GM12878 (cell line): ENCODE results near the gene TNFRSF1B. TPM values are rescaled to one million over a fixed set of nuclear protein-coding genes. Genes with fewer than 3 reads are reported as not detected.
A peak's percentile ranks its signal among the peaks of the same experiment; 100 is the strongest.

Experiments
- BRCA1 ChIP-seq: IDR thresholded peaks from 2 replicates; pipeline ENCODE4 v1.6.1; 2011; ENCODE audit warnings: low read depth, low read length, improper control_type of control experiment
- CHD1 ChIP-seq: IDR thresholded peaks from 2 replicates; pipeline ENCODE4 v1.6.1; 2012; ENCODE audit warnings: low read depth, low read length, improper control_type of control experiment
- ESRRA ChIP-seq: IDR thresholded peaks from 2 replicates; pipeline ENCODE4 v1.6.1; 2012; ENCODE audit warnings: mild to moderate bottlenecking, low read length, improper control_type of control experiment
- KAT2A ChIP-seq: conservative IDR thresholded peaks from 2 replicates; pipeline ENCODE4 v1.6.1; 2011; ENCODE audit warnings: low read depth, low read length; ENCODE audit not compliant: control insufficient read depth
- NFIC ChIP-seq: IDR thresholded peaks from 2 replicates; pipeline ENCODE4 v1.6.1; 2012; ENCODE audit warnings: low read depth, mild to moderate bottlenecking, inconsistent platforms, low read length, moderate library complexity
- POLR2A ChIP-seq: IDR thresholded peaks from 2 replicates; pipeline ENCODE4 v1.6.1; 2011; ENCODE audit warnings: low read depth, mild to moderate bottlenecking, low read length
- RUNX3 ChIP-seq: IDR thresholded peaks from 2 replicates; pipeline ENCODE4 v1.6.1; 2012; ENCODE audit warnings: low read length, inconsistent platforms
- SIN3A ChIP-seq: IDR thresholded peaks from 2 replicates; pipeline ENCODE4 v1.6.1; 2012; ENCODE audit warnings: low read depth, low read length, improper control_type of control experiment
- SMAD5 ChIP-seq: IDR thresholded peaks from 2 replicates; pipeline ENCODE4 v1.6.1; 2016; ENCODE audit warnings: antibody characterized with exemption, low read depth
- SUZ12 ChIP-seq: fragments of 200-600 bp; sonication (generic); IDR thresholded peaks from one replicate; pipeline ENCODE4 v1.6.1; 2018; ENCODE audit warnings: antibody characterized with exemption, mild to moderate bottlenecking; ENCODE audit not compliant: unreplicated experiment
- ZNF24 ChIP-seq: fragments of 450-650 bp; IDR thresholded peaks from 2 replicates; pipeline ENCODE4 v1.6.1; 2017; ENCODE audit warnings: antibody characterized with exemption, mild to moderate bottlenecking
- polyA plus RNA-seq, 11 experiments: library from polyadenylated mRNA; depleted of rRNA in 4 of 11; unstranded in 6 of 11; stranded (reverse) in 5 of 11; fragments of >200 nt; fragmentation: Nextera tagmentation in 4 of 11; fragmentation: Illumina TruSeq in 1 of 11; extraction: Ambion mirVana in 4 of 11; extraction: Trizol in 1 of 11; gene quantifications; 1 replicate in 1 of 11; 2 replicates in 10 of 11; pipeline versions ENCODE4 v1.2.1 to v1.2.3, GENCODE V29; 2011 to 2016; ENCODE audit warnings: inconsistent platforms in 2 of 11, missing spikeins in 2 of 11, low read depth in 1 of 11
- total RNA-seq, 4 experiments: library from RNA; depleted of rRNA in 3 of 4; stranded (reverse); fragments of >200 nt in 3 of 4; fragmentation: Illumina TruSeq in 1 of 4; extraction: Trizol in 1 of 4; gene quantifications; 2 replicates each; pipeline versions ENCODE4 v1.2.1 to v1.2.3, GENCODE V29; 2013 to 2021
- TF ChIP-seq, protein P1 (sequence below): fragments of 450-650 bp; formaldehyde crosslinking; IDR thresholded peaks from 2 replicates; pipeline ENCODE4 v1.4.0; 2020; ENCODE audit warnings: mild to moderate bottlenecking, moderate library complexity
- TF ChIP-seq, protein P2 (sequence below): IDR thresholded peaks from 2 replicates; pipeline ENCODE4 v1.6.1; 2012; ENCODE audit warnings: low read depth, low read length, improper control_type of control experiment
- TF ChIP-seq, protein P3 (sequence below): IDR thresholded peaks from 2 replicates; pipeline ENCODE4 v1.6.1; 2011; ENCODE audit warnings: low read depth, low read length, improper control_type of control experiment, borderline replicate concordance
- TF ChIP-seq, protein P4 (sequence below): fragments of 450-650 bp; formaldehyde crosslinking; IDR thresholded peaks from 2 replicates; pipeline ENCODE4 v1.4.0; 2022; ENCODE audit warnings: mild to moderate bottlenecking, moderate library complexity
- TF ChIP-seq, protein P5 (sequence below): fragments of 150-350 bp; IDR thresholded peaks from 2 replicates; pipeline ENCODE4 v1.6.1; 2016; ENCODE audit warnings: low read depth, low read length

TNFRSF1B gene
- total and polyA plus RNA-seq, 10 of the 15 experiments (the other 5 are each of a cell fraction or from before 2014, with no cell fraction given), result 10.1 to 87.2 (median 37.3) TPM

DNA sequence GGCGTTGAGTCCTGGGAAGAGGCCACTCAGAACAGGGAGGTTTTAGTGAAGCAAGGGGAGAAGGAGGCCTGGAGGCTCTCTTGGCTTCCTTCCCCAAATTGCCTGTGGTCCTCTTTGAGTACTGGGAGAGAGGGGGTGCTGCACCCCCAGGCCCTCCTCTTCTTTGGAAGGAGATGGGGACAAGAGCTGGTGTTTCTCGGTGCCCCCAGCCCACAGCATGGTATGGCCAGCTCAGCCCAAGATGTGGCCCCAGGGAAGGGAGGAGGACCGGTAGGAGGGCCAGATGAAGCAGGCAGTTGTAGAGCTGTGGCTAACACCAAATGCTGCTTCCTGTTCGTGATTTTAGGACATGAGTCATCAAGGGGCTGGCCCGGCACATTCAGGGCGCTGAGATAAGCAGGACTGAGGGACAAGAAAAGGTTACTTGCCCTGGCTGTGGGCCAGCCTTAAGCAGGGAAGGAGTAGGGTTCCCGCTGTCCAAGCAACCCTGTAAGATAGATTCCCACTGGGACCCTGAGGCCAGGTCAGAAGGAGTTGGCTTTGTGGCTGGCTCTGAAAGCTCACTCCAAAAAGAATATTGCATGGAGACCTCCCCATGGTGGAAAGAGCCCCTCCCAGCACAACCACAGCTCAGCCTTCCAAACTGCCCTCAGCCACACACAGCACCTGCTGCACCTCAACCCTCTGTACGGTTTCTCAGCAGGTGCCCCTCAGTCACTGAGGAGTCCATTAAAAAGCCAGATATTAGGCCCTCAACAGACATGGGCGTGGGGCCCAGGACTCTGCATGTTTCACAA lies 4.9 kb upstream of the TNFRSF1B start (continued):
- TF ChIP-seq, protein P1, sequence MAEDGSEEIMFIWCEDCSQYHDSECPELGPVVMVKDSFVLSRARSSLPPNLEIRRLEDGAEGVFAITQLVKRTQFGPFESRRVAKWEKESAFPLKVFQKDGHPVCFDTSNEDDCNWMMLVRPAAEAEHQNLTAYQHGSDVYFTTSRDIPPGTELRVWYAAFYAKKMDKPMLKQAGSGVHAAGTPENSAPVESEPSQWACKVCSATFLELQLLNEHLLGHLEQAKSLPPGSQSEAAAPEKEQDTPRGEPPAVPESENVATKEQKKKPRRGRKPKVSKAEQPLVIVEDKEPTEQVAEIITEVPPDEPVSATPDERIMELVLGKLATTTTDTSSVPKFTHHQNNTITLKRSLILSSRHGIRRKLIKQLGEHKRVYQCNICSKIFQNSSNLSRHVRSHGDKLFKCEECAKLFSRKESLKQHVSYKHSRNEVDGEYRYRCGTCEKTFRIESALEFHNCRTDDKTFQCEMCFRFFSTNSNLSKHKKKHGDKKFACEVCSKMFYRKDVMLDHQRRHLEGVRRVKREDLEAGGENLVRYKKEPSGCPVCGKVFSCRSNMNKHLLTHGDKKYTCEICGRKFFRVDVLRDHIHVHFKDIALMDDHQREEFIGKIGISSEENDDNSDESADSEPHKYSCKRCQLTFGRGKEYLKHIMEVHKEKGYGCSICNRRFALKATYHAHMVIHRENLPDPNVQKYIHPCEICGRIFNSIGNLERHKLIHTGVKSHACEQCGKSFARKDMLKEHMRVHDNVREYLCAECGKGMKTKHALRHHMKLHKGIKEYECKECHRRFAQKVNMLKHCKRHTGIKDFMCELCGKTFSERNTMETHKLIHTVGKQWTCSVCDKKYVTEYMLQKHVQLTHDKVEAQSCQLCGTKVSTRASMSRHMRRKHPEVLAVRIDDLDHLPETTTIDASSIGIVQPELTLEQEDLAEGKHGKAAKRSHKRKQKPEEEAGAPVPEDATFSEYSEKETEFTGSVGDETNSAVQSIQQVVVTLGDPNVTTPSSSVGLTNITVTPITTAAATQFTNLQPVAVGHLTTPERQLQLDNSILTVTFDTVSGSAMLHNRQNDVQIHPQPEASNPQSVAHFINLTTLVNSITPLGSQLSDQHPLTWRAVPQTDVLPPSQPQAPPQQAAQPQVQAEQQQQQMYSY (CRISPR knock-in tag), result no peak
- TF ChIP-seq, protein P2, sequence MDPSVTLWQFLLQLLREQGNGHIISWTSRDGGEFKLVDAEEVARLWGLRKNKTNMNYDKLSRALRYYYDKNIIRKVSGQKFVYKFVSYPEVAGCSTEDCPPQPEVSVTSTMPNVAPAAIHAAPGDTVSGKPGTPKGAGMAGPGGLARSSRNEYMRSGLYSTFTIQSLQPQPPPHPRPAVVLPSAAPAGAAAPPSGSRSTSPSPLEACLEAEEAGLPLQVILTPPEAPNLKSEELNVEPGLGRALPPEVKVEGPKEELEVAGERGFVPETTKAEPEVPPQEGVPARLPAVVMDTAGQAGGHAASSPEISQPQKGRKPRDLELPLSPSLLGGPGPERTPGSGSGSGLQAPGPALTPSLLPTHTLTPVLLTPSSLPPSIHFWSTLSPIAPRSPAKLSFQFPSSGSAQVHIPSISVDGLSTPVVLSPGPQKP, result no peak
- TF ChIP-seq NFIC, result no peak
- TF ChIP-seq, protein P3, sequence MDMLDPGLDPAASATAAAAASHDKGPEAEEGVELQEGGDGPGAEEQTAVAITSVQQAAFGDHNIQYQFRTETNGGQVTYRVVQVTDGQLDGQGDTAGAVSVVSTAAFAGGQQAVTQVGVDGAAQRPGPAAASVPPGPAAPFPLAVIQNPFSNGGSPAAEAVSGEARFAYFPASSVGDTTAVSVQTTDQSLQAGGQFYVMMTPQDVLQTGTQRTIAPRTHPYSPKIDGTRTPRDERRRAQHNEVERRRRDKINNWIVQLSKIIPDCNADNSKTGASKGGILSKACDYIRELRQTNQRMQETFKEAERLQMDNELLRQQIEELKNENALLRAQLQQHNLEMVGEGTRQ, result no peak
- no peak for TF ChIP-seq SIN3A
- TF ChIP-seq, protein P4, sequence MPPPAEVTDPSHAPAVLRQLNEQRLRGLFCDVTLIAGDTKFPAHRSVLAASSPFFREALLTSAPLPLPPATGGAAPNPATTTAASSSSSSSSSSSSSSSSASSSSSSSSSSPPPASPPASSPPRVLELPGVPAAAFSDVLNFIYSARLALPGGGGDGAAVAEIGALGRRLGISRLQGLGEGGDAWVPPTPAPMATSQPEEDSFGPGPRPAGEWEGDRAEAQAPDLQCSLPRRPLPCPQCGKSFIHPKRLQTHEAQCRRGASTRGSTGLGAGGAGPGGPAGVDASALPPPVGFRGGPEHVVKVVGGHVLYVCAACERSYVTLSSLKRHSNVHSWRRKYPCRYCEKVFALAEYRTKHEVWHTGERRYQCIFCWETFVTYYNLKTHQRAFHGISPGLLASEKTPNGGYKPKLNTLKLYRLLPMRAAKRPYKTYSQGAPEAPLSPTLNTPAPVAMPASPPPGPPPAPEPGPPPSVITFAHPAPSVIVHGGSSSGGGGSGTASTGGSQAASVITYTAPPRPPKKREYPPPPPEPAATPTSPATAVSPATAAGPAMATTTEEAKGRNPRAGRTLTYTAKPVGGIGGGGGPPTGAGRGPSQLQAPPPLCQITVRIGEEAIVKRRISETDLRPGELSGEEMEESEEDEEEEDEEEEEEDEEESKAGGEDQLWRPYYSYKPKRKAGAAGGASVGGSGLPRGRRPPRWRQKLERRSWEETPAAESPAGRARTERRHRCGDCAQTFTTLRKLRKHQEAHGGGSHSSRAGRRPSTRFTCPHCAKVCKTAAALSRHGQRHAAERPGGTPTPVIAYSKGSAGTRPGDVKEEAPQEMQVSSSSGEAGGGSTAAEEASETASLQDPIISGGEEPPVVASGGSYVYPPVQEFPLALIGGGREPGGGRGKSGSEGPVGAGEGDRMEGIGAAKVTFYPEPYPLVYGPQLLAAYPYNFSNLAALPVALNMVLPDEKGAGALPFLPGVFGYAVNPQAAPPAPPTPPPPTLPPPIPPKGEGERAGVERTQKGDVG (CRISPR knock-in tag), result no peak
- TF ChIP-seq POLR2A, result peak; percentile 69
- TF ChIP-seq CHD1, result 0 out of 2 replicates have a peak, but pooled peaks have one; percentile 63
- TF ChIP-seq ESRRA, result peak; percentile 27; the same call in 1 of the 2 replicates
- TF ChIP-seq SMAD5, result no peak
- no peak for TF ChIP-seq SUZ12
- TF ChIP-seq ZNF24, result peak; percentile 51; the same call in 1 of the 2 replicates
- TF ChIP-seq BRCA1, result no peak
- TF ChIP-seq, protein P5, sequence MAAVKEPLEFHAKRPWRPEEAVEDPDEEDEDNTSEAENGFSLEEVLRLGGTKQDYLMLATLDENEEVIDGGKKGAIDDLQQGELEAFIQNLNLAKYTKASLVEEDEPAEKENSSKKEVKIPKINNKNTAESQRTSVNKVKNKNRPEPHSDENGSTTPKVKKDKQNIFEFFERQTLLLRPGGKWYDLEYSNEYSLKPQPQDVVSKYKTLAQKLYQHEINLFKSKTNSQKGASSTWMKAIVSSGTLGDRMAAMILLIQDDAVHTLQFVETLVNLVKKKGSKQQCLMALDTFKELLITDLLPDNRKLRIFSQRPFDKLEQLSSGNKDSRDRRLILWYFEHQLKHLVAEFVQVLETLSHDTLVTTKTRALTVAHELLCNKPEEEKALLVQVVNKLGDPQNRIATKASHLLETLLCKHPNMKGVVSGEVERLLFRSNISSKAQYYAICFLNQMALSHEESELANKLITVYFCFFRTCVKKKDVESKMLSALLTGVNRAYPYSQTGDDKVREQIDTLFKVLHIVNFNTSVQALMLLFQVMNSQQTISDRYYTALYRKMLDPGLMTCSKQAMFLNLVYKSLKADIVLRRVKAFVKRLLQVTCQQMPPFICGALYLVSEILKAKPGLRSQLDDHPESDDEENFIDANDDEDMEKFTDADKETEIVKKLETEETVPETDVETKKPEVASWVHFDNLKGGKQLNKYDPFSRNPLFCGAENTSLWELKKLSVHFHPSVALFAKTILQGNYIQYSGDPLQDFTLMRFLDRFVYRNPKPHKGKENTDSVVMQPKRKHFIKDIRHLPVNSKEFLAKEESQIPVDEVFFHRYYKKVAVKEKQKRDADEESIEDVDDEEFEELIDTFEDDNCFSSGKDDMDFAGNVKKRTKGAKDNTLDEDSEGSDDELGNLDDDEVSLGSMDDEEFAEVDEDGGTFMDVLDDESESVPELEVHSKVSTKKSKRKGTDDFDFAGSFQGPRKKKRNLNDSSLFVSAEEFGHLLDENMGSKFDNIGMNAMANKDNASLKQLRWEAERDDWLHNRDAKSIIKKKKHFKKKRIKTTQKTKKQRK, result no peak
- TF ChIP-seq KAT2A, result no peak
- peak; percentile 89 for TF ChIP-seq RUNX3
